Epithelial cell of proximal tubule (primary cell): Measurements from ENCODE around the gene PDCD1. TPM values are rescaled to one million over a fixed set of nuclear protein-coding genes. Genes with fewer than 3 reads are reported as not detected.
"Not testable (repeated sequence)": the region's sequence is repeated elsewhere in the genome, so short reads cannot be mapped to it uniquely, and the experiment has no call there.

ENCODE experiments used
- DNase-seq: peaks from one replicate; pipeline ENCODE4 v3.0.0-alpha.2; 2011; ENCODE audit warnings: low read depth
- H3K4me3 ChIP-seq: 2 replicates; pipeline ENCODE4 v1.5.1; 2011; ENCODE audit warnings: low read depth, mild to moderate bottlenecking, low read length
- CTCF ChIP-seq: conservative IDR thresholded peaks from 2 replicates; pipeline ENCODE4 v1.5.1; 2012; ENCODE audit warnings: low read depth, mild to moderate bottlenecking, low read length
- total RNA-seq: library from RNA; depleted of rRNA; stranded (reverse); fragments of >200 nt; gene quantifications from 2 replicates; pipeline ENCODE4 v1.2.3, GENCODE V29; 2015

Gene PDCD1
- total RNA-seq, 1 donor from 2014 or later = 0.92 TPM

DNA sequence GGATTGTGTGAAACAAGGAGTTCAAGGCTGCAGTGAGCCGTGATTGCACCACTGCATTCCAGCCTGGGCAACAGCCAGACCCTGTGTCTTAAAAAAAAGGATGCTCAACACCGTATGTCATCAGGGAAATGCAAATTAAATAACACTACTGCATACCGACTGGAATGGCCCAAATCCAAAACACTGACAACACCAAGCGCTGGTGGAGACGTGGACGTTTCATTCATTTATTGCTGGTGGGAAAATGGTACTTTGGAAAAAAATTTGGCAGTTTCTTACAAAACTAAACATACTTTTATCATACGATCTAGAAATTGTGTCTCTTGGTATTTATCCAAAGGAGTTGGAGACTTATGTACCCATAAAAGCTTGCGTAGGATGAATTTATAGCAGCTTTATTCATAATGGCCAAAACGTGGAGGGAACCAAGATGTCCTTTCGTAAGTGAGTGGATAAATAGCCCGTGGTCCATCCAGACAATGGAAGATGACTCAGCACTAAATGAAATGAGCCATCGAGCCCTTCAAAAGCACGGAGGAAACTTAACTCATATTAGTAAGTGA, 25.5 kb downstream of the PDCD1 start:
- DNase-seq = no peak

GRCh38 chr2:241827394-241827793, 31.3 kb downstream of the PDCD1 start:
- no peak for TF ChIP-seq CTCF
- DNase-seq = no peak
- H3K4me3 ChIP-seq = no peak overlapping the region

More for the DNA sequence above, 25.5 kb downstream of the PDCD1 start:
- H3K4me3 ChIP-seq = no peak overlapping the region
- TF ChIP-seq CTCF = no peak

- not testable (repeated sequence) for H3K4me3 ChIP-seq, DNase-seq
These were observed 34.9 kb downstream of the PDCD1 start for GRCh38 chr2:241823531-241824437.

DNA sequence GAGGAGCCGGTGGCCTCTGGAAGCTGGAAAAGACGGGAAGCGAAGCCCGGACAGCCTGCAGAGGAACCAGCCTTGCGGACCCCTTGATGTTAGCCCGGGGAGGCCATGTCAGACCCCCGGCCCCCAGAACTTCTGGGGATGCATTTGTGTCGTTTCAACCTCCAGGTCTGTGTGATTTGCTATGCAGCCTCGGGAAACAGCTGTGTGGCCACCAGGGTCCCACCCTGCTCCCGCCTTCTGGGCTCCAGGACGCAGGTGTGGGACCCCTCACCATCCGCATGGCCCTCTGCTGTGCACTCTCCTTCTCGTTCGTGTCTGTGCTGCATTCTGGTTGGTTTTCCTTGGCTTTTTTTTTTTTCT, 36.5 kb downstream of the PDCD1 start:
- H3K4me3 ChIP-seq = no peak overlapping the region
- TF ChIP-seq CTCF = no peak
- no peak for DNase-seq

DNA sequence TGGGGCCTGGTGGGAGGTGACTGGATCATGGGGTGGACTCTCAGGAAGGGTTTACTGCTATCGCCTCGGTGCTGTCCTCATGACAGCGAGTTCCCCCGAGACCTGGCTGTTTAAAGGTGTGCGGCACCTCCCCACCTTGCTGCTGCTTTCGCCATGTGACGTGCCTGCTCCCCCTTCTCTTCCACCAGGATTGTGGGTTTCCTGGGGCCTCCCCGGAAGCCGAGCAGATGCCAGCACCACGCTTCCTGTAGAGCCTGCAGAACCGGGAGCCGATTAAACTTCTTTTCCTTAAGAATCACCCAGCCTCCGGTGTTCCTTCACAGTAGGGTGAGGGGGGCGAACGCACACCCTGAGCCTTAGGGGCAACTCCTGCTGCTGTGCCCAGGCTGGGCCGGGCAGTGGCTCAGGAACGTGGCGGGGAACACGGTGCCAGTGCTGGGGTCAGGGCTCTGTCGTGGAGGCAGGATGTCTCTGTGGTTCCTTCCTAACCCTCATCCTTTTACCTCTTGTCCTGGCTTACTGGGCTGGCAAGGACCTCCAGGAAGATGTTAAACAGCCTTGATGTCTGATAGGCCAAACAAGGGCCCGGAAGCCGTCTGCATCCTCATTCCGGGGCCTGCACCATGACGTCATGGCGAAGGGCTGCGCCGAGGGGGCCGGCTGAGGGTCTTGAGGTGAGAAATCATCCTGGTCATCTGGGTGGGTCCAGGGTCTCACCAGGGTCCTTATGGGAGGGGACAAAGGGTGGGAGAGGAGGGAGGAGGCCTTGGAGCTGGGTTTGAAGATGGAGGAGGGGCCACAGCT, 37.0 kb downstream of the PDCD1 start:
- DNase-seq = no peak
- H3K4me3 ChIP-seq = no peak overlapping the region
- TF ChIP-seq CTCF = no peak

GRCh38 chr2:241820625-241821384, 37.9 kb downstream of the PDCD1 start:
- H3K4me3 ChIP-seq = no peak overlapping the region
- no peak for DNase-seq
- TF ChIP-seq CTCF = no peak

DNA sequence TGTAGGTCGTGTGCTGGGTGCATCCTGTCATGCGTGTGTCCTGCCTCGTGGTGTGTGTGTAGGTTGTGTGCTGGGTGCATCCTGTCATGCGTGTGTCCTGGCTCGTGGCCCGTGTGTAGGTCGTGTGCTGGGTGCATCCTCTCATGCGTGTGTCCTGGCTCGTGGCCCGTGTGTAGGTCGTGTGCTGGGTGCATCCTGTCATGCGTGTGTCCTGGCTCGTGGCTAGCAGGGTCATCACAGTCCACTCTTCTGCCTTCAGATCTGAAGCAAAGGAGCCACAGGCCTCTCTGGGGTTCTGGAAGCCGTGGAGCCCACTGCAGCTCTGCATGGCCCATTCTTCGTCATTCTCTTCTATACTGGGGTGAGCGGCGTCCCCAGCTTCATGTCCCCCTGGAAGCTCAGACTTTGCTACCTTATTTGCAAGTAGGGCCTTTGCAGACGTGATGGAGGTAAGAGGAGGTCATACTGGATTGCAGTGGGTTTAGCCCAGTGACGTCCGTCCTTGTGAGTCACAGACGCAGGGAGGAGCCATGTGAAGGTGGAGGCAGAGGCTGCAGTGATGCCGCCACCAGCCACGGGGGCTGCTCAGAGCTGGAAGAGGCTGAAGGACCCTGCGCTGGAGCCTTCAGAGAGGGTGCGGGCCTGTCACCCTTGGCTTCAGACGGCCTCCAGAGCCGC, 38.6 kb downstream of the PDCD1 start:
- not testable (repeated sequence) for DNase-seq

More for the DNA sequence above, 38.6 kb downstream of the PDCD1 start:
- not testable (repeated sequence) for H3K4me3 ChIP-seq
